ENCODE results near the gene HHAT.

DNA sequence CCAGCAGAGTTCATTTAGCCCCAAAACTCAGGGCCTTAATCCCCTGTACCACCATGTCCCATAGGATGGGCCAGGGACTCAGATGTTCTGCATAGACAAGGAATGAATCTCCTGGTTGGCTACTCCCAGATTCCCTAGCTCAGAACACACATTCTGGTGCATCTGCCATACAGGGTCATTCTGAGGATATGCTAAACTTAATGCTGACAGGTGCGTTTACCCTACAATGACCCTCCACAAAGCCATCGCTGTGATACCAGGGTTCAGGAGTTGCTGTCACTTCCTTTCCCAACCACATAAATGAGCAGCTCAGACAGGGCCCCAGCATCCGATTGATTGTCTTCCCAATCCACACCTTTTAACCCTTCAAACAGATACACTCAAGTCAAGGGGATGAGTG is 32.0 kb upstream of the HHAT start:
- TF ChIP-seq POLR2A (IDR thresholded peaks at IDR 0.05), result no peak
- TF ChIP-seq, protein P1, sequence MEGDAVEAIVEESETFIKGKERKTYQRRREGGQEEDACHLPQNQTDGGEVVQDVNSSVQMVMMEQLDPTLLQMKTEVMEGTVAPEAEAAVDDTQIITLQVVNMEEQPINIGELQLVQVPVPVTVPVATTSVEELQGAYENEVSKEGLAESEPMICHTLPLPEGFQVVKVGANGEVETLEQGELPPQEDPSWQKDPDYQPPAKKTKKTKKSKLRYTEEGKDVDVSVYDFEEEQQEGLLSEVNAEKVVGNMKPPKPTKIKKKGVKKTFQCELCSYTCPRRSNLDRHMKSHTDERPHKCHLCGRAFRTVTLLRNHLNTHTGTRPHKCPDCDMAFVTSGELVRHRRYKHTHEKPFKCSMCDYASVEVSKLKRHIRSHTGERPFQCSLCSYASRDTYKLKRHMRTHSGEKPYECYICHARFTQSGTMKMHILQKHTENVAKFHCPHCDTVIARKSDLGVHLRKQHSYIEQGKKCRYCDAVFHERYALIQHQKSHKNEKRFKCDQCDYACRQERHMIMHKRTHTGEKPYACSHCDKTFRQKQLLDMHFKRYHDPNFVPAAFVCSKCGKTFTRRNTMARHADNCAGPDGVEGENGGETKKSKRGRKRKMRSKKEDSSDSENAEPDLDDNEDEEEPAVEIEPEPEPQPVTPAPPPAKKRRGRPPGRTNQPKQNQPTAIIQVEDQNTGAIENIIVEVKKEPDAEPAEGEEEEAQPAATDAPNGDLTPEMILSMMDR (IDR thresholded peaks at IDR 0.05), result no peak

All from vagina (tissue), 2 donors.